H1 (cell line): Measurements from ENCODE around the gene RTP2. TPM values are rescaled to one million over a fixed set of nuclear protein-coding genes. Genes with fewer than 3 reads are reported as not detected.

Experiments
- CTCF ChIA-PET: fragments of 300-600 bp; sonication (Branson Sonifier 250); formaldehyde crosslinking; loops from one replicate; lab custom pipeline; 2021; ENCODE audit not compliant: partially characterized antibody; lab: Charles Lee
- POLR2A ChIA-PET: fragments of 300-600 bp; sonication (Branson Sonifier 250); formaldehyde crosslinking; loops from one replicate; lab custom pipeline; 2021; ENCODE audit warnings: inconsistent platforms; ENCODE audit not compliant: partially characterized antibody; lab: Charles Lee
- DNase-seq, 2 experiments: peaks; one replicate each; pipeline versions ENCODE4 v3.0.0 to v3.0.0-alpha.2; 2010 to 2022; ENCODE audit warnings: low spot score in 2 of 2, low read depth in 1 of 2, mixed read lengths in 1 of 2
- FAIRE-seq: peaks from 2 replicates; lab custom pipeline; 2011; peaks lifted over from hg19 to GRCh38; lab: Jason Lieb, UNC
- H2AFZ ChIP-seq: 2 replicates; pipeline ENCODE4 v1.8.1; 2012; ENCODE audit warnings: low read length, inconsistent platforms
- H2AK5ac ChIP-seq: 2 replicates; pipeline ENCODE4 v1.6.1; 2013; ENCODE audit warnings: low read depth, low read length
- H2BK120ac ChIP-seq: replicated peaks from 2 replicates; pipeline ENCODE3; 2013; ENCODE audit warnings: low read depth, low read length, inconsistent platforms
- H2BK12ac ChIP-seq: 2 replicates; pipeline ENCODE4 v1.6.1; 2013; ENCODE audit warnings: low read depth, low read length
- H2BK15ac ChIP-seq: 2 replicates; pipeline ENCODE4 v1.6.1; 2013; ENCODE audit warnings: low read length
- H2BK20ac ChIP-seq: 2 replicates; pipeline ENCODE4 v1.6.1; 2013; ENCODE audit warnings: low read length
- H2BK5ac ChIP-seq: 2 replicates; pipeline ENCODE4 v1.6.1; 2013; ENCODE audit warnings: low read depth, low read length
- H3K14ac ChIP-seq: 2 replicates; pipeline ENCODE4 v1.6.1; 2013; ENCODE audit warnings: inconsistent platforms; ENCODE audit not compliant: insufficient read length
- H3K18ac ChIP-seq: 2 replicates; pipeline ENCODE4 v1.6.1; 2013; ENCODE audit warnings: low read length; ENCODE audit errors: extremely low read depth
- H3K23ac ChIP-seq: 2 replicates; pipeline ENCODE4 v1.6.1; 2013; ENCODE audit warnings: inconsistent platforms; ENCODE audit not compliant: insufficient read length
- H3K23me2 ChIP-seq: 2 replicates; pipeline ENCODE4 v1.6.1; 2013; ENCODE audit warnings: low read depth, low read length
- H3K27ac ChIP-seq: 2 replicates; pipeline ENCODE4 v1.6.1; 2011; ENCODE audit warnings: low read depth, low read length, inconsistent platforms
- H3K27me3 ChIP-seq, 4 experiments: replicated peaks in 1 of 4; 1 replicate in 1 of 4; 2 replicates in 3 of 4; pipeline versions ENCODE4 v1.6.1 to v1.8.1; 2011 to 2013; ENCODE audit warnings: low read length in 3 of 4, mild to moderate bottlenecking in 3 of 4, inconsistent platforms in 2 of 4, mixed read lengths in 2 of 4, moderate library complexity in 1 of 4; ENCODE audit not compliant: control insufficient read depth in 3 of 4, insufficient read depth in 3 of 4; ENCODE audit errors: extremely low read depth in 1 of 4
- H3K36me3 ChIP-seq, 4 experiments: 2 replicates each; pipeline versions ENCODE4 v1.6.1 to v1.8.1; 2011 to 2013; ENCODE audit warnings: mild to moderate bottlenecking in 4 of 4, low read length in 3 of 4, moderate library complexity in 2 of 4, control low read depth in 1 of 4, inconsistent platforms in 1 of 4; ENCODE audit not compliant: insufficient read depth in 4 of 4, control insufficient read depth in 2 of 4
- H3K4ac ChIP-seq: replicated peaks from 2 replicates; pipeline ENCODE3; 2013; ENCODE audit warnings: low read length, low read depth, mixed read lengths, inconsistent platforms; ENCODE audit not compliant: insufficient read length
- H3K4me1 ChIP-seq, 4 experiments: replicated peaks in 1 of 4; 1 replicate in 1 of 4; 2 replicates in 3 of 4; pipeline versions ENCODE4 v1.6.1 to v1.8.1; 2011 to 2013; ENCODE audit warnings: low read length in 3 of 4, inconsistent platforms in 2 of 4, mixed read lengths in 1 of 4; ENCODE audit not compliant: insufficient read depth in 4 of 4, control insufficient read depth in 3 of 4
- H3K4me2 ChIP-seq, 2 experiments: 2 replicates each; pipeline versions ENCODE4 v1.6.1 to v1.8.1; 2011 to 2013; ENCODE audit warnings: low read depth in 2 of 2, low read length in 2 of 2, control low read depth in 1 of 2, inconsistent platforms in 1 of 2, mild to moderate bottlenecking in 1 of 2; ENCODE audit not compliant: insufficient read depth in 1 of 2
- H3K4me3 ChIP-seq, 4 experiments: fragments of 200-600, 300-600 bp in 1 of 4; sonication (generic), shearing (Covaris generic), sonication (Bioruptor Twin) in 1 of 4; 2 replicates each; pipeline versions ENCODE4 v1.5.1 to v1.8.1; 2011 to 2016; ENCODE audit warnings: low read length in 4 of 4, low read depth in 3 of 4, control low read depth in 2 of 4, inconsistent platforms in 2 of 4, mild to moderate bottlenecking in 2 of 4, mixed read lengths in 1 of 4, moderate library complexity in 1 of 4; ENCODE audit not compliant: insufficient read depth in 2 of 4; ENCODE audit errors: extremely low read depth in 1 of 4
- H3K56ac ChIP-seq: replicated peaks from 2 replicates; pipeline ENCODE3; 2013; ENCODE audit warnings: low read depth, mild to moderate bottlenecking, mixed read lengths, low read length, inconsistent platforms; ENCODE audit not compliant: insufficient read length
- H3K79me1 ChIP-seq: 2 replicates; pipeline ENCODE4 v1.6.1; 2013; ENCODE audit warnings: low read depth, low read length, control low read depth
- H3K79me2 ChIP-seq, 2 experiments: 2 replicates each; pipeline versions ENCODE4 v1.6.1 to v1.8.1; 2012 to 2013; ENCODE audit warnings: low read length in 2 of 2, mild to moderate bottlenecking in 2 of 2, inconsistent platforms in 1 of 2; ENCODE audit not compliant: insufficient read depth in 2 of 2, control insufficient read depth in 1 of 2
- H3K9ac ChIP-seq, 4 experiments: replicated peaks in 1 of 4; 1 replicate in 1 of 4; 2 replicates in 3 of 4; pipeline versions ENCODE4 v1.6.1 to v1.8.1; 2011 to 2013; ENCODE audit warnings: low read depth in 3 of 4, low read length in 3 of 4, control low read depth in 2 of 4, mild to moderate bottlenecking in 2 of 4, moderate library complexity in 2 of 4, inconsistent platforms in 1 of 4; ENCODE audit errors: extremely low read depth in 1 of 4
- H3K9me3 ChIP-seq, 2 experiments: 2 replicates each; pipeline versions ENCODE4 v1.6.1 to v1.8.1; 2012 to 2013; ENCODE audit warnings: mild to moderate bottlenecking in 2 of 2, moderate library complexity in 2 of 2, control low read depth in 1 of 2, inconsistent platforms in 1 of 2, low read depth in 1 of 2, low read length in 1 of 2, mixed read lengths in 1 of 2; ENCODE audit not compliant: insufficient read depth in 2 of 2
- H4K20me1 ChIP-seq, 2 experiments: replicated peaks in 1 of 2; 2 replicates each; pipeline versions ENCODE3 to v1.8.1; 2011 to 2013; ENCODE audit warnings: inconsistent platforms in 2 of 2, low read length in 2 of 2, mild to moderate bottlenecking in 1 of 2; ENCODE audit not compliant: insufficient read depth in 2 of 2, control insufficient read depth in 1 of 2
- H4K5ac ChIP-seq: 2 replicates; pipeline ENCODE4 v1.6.1; 2013; ENCODE audit warnings: low read length, low read depth, mixed read lengths, inconsistent platforms; ENCODE audit not compliant: insufficient read length
- H4K8ac ChIP-seq: 2 replicates; pipeline ENCODE4 v1.8.0; 2013; ENCODE audit warnings: mild to moderate bottlenecking, moderate library complexity, low read length, inconsistent platforms; ENCODE audit not compliant: insufficient read depth; ENCODE audit errors: extremely low read depth
- H4K91ac ChIP-seq: replicated peaks from 2 replicates; pipeline ENCODE3; 2013; ENCODE audit warnings: low read length, mixed read lengths, inconsistent platforms; ENCODE audit not compliant: insufficient read length
- EGR1 ChIP-seq: IDR thresholded peaks from 2 replicates; pipeline ENCODE4 v1.6.1; 2011; ENCODE audit warnings: low read depth, low read length, borderline replicate concordance
- GABPA ChIP-seq: IDR thresholded peaks from 2 replicates; pipeline ENCODE4 v1.6.1; 2011; ENCODE audit warnings: mild to moderate bottlenecking, low read length, moderate library complexity, borderline replicate concordance; ENCODE audit not compliant: insufficient read depth
- HDAC6 ChIP-seq: IDR thresholded peaks from one replicate; pipeline ENCODE4 v1.7.1; 2012; ENCODE audit warnings: low read depth, mild to moderate bottlenecking, inconsistent platforms, low read length, moderate library complexity
- MAFK ChIP-seq: IDR thresholded peaks from 2 replicates; pipeline ENCODE4 v1.6.1; 2012; ENCODE audit warnings: low read depth, mild to moderate bottlenecking, improper control_type of control experiment, low read length
- PHF8 ChIP-seq: fragments of 200-600 bp; sonication (generic); conservative IDR thresholded peaks from 2 replicates; pipeline ENCODE4 v1.7.1; 2012; ENCODE audit warnings: low read depth, mild to moderate bottlenecking, inconsistent platforms, low read length, moderate library complexity
- RFX5 ChIP-seq: IDR thresholded peaks from 2 replicates; pipeline ENCODE4 v1.6.1; 2011; ENCODE audit warnings: low read depth, low read length, improper control_type of control experiment, borderline replicate concordance
- SAP30 ChIP-seq: fragments of 300-600 bp; sonication (generic); IDR thresholded peaks from 2 replicates; pipeline ENCODE4 v1.7.1; 2012; ENCODE audit warnings: low read length, moderate library complexity, mild to moderate bottlenecking, inconsistent platforms; ENCODE audit not compliant: insufficient read depth, insufficient replicate concordance
- SIX5 ChIP-seq: IDR thresholded peaks from 2 replicates; pipeline ENCODE4 v1.6.1; 2011; ENCODE audit warnings: mild to moderate bottlenecking, low read depth, low read length
- SRF ChIP-seq: IDR thresholded peaks from 2 replicates; pipeline ENCODE4 v1.6.1; 2011; ENCODE audit warnings: mild to moderate bottlenecking, low read depth, low read length, moderate library complexity
- SUZ12 ChIP-seq: fragments of 200-600 bp; sonication (generic); IDR thresholded peaks from 2 replicates; pipeline ENCODE4 v1.6.1; 2012; ENCODE audit warnings: mild to moderate bottlenecking, inconsistent platforms, low read length, moderate library complexity, mixed read lengths
- WGBS, 2 experiments: shearing (Covaris generic) in 1 of 2; methylation state at CpG; one replicate each; pipeline versions ENCODE4 v1.1.6 to v1.1.7; 2013 to 2015; ENCODE audit warnings: low lambda C conversion rate in 2 of 2, mixed read lengths in 2 of 2, inconsistent platforms in 1 of 2, low coverage in 1 of 2, missing lambda C conversion rate in 1 of 2; ENCODE audit not compliant: insufficient replicate concordance in 2 of 2, insufficient coverage in 1 of 2, insufficient read length in 1 of 2; ENCODE audit errors: extremely low coverage in 1 of 2, missing lambda C conversion rate in 1 of 2; 5-methylcytosine and 5-hydroxymethylcytosine counted together
- polyA plus RNA-seq, 7 experiments: library from polyadenylated mRNA; depleted of rRNA in 3 of 7; stranded (reverse) in 5 of 7; unstranded in 2 of 7; fragments of >200 nt in 5 of 7; fragments of 200-250 nt in 2 of 7; gene quantifications; 1 replicate in 5 of 7; 2 replicates in 1 of 7; 4 replicates in 1 of 7; pipeline versions ENCODE4 v1.2.1 to v1.2.3, GENCODE V29; 2011 to 2013; ENCODE audit warnings: missing spikeins in 2 of 7, mixed read lengths in 2 of 7
- total RNA-seq: library from RNA; stranded (reverse); fragmentation: NEBNext Ultra II Directional; extraction: Animal tissue kit (Norgen Biotek cat#: 25700); gene quantifications from 2 replicates; pipeline ENCODE4 v1.2.1, GENCODE V29; 2021

The RTP2 gene
- total and polyA plus RNA-seq, 2 of the 8 experiments (the other 6 are each of a cell fraction or from before 2014, with no cell fraction given): not detected

GRCh38 chr3:187735837-187736236 lies 33.5 kb upstream of the RTP2 start:
- Histone ChIP-seq H3K36me3 (peaks cover 1 to 16% (median 11%) of the 10 kb centered on the region in 4 experiments; a peak in 7 of 8 replicates), H3K79me2 (no peaks in the 10 kb centered on the region), H2BK20ac (no peak overlapping the region), H3K79me1 (no peaks in the 10 kb centered on the region), H2BK12ac (no peak overlapping the region), H4K91ac (no peak overlapping the region), H3K27me3 (peaks cover 0 to 5% (median 3%) of the 10 kb centered on the region in 4 experiments; a peak in 2 of 7 replicates), H4K8ac (no peak overlapping the region), H2BK15ac (no peak overlapping the region), H3K23me2 (peaks cover 19% of the 10 kb centered on the region), H3K4me2 (no peak overlapping the region; a peak in 1 of 4 replicates), H3K27ac (no peak overlapping the region), H3K4me3 (no peak overlapping the region), H2BK5ac (no peak overlapping the region), H2AK5ac (no peak overlapping the region), H3K23ac (no peak overlapping the region), H3K56ac (no peak overlapping the region), H3K18ac (no peak overlapping the region), H3K9ac (no peak overlapping the region), H2BK120ac (no peak overlapping the region), H3K14ac (no peak overlapping the region), H4K20me1 (no peaks in the 10 kb centered on the region), H4K5ac (no peak overlapping the region), H2AFZ (no peak overlapping the region), H3K4ac (no peak overlapping the region), H3K4me1 (peaks cover 0 to 19% (median 6%) of the 10 kb centered on the region in 4 experiments; a peak in 5 of 7 replicates), H3K9me3 (no peaks in the 10 kb centered on the region)
- ChIA-PET CTCF (interaction anchor here (0.7 to 6.4 kb wide), 4 partner anchors 10 to 1219 kb away, joined by 3 to 107 read pairs (median 29); no protein-coding TSS in a partner anchor), POLR2A (interaction anchor here (1.1 kb wide), 1 partner anchor 26 kb away, joined by 3 read pairs; no protein-coding TSS in a partner anchor)
- 65% methylated on average over 3 of the region's 3 CpGs; no CpG with 5 or more reads in 1 of the 2 experiments for WGBS, 2 experiments
- DNase-seq (no peak), FAIRE-seq (no peak)
- TF ChIP-seq EGR1: no peak
- no peak for TF ChIP-seq SRF
- no peak for TF ChIP-seq GABPA
- TF ChIP-seq HDAC6: no peak
- no peak for TF ChIP-seq SAP30
- TF ChIP-seq RFX5: no peak
- TF ChIP-seq PHF8: no peak
- TF ChIP-seq SUZ12: no peak
- no peak for TF ChIP-seq SIX5
- no peak for TF ChIP-seq MAFK
